Esophagus muscularis mucosa (tissue), 4 donors: ENCODE data around the gene SLBP.

Experiments
- EP300 ChIP-seq: sonication (generic); formaldehyde crosslinking; IDR thresholded peaks from one replicate; pipeline ENCODE4 v1.6.1; 2017; ENCODE audit warnings: antibody characterized with exemption
- POLR2A ChIP-seq: fragments of 450-650 bp; IDR thresholded peaks from one replicate; pipeline ENCODE4 v1.6.1; 2017; ENCODE audit warnings: antibody characterized with exemption, moderate library complexity, mild to moderate bottlenecking, low read depth
- POLR2AphosphoS5 ChIP-seq, 2 donors: sonication (generic); formaldehyde crosslinking; IDR thresholded peaks; one replicate each; pipeline ENCODE4 v1.6.1; 2017; ENCODE audit warnings: antibody characterized with exemption in 2 of 2
- TF ChIP-seq, protein P1 (sequence below), 3 experiments: fragments of 200-600 bp in 2 of 3; fragments of 450-650 bp in 1 of 3; sonication (generic) in 2 of 3; IDR thresholded peaks; one replicate each; pipeline ENCODE4 v1.5.1; 2017 to 2019; ENCODE audit warnings: antibody characterized with exemption in 3 of 3, mild to moderate bottlenecking in 2 of 3, moderate library complexity in 1 of 3

DNA sequence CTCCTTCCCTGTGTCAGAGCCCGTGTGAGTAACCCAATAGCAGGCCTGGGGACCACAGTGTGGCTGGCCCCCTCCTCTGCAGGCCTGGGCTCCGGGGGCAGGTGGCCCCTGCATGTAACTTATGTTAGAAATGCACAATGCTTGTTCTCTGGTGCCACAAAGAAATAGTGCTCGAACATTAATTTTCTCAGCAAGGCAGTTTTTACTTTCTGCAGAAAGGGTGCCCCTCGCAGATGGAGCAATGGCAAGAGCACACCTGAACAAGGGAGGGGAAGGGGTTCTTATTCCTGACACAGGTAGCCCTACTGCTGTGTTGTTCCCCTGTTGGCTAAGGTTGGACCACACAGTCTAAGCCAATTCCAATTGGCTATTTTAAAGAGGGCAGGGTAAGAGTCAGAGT, 26.3 kb upstream of the SLBP start:
- TF ChIP-seq EP300 (no peak), POLR2A (no peak), POLR2AphosphoS5 (IDR thresholded peaks at IDR 0.05) (no peak)
- TF ChIP-seq, protein P1, sequence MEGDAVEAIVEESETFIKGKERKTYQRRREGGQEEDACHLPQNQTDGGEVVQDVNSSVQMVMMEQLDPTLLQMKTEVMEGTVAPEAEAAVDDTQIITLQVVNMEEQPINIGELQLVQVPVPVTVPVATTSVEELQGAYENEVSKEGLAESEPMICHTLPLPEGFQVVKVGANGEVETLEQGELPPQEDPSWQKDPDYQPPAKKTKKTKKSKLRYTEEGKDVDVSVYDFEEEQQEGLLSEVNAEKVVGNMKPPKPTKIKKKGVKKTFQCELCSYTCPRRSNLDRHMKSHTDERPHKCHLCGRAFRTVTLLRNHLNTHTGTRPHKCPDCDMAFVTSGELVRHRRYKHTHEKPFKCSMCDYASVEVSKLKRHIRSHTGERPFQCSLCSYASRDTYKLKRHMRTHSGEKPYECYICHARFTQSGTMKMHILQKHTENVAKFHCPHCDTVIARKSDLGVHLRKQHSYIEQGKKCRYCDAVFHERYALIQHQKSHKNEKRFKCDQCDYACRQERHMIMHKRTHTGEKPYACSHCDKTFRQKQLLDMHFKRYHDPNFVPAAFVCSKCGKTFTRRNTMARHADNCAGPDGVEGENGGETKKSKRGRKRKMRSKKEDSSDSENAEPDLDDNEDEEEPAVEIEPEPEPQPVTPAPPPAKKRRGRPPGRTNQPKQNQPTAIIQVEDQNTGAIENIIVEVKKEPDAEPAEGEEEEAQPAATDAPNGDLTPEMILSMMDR (IDR thresholded peaks at IDR 0.05) = no peak
